ENCODE measurements around the gene TECTB. TPM values are rescaled to one million over a fixed set of nuclear protein-coding genes. Genes with fewer than 3 reads are reported as not detected.

Gene TECTB
- total RNA-seq, 2 experiments from 2014 or later: not detected

DNA sequence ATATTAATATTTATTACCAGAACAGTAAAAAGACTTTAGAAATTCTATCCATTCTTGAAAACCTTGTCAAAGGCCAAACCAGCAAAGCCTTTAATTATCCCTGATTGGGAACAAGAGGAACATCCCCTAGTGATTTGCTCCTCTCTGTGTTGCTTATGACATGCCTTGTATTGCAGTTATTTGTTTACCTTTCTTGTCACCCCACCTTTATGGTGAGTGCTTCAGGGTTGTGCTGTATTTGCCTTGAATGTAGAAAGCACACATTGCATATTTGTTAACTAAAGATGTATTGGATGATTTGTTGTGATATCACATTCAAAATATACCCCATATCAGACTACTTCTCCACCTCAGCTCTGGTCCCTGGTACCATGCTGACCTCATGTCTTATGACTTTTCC, 23.5 kb upstream of the TECTB start:
- H3K9me3 ChIP-seq (ENCODE audit: control insufficient read depth in 1 of 2, insufficient read depth in 1 of 2, low read length in 2 of 2): no peaks in the 10 kb centered on the region
- H3K27ac ChIP-seq (ENCODE audit: low read depth in 1 of 2, low read length in 2 of 2): no peak overlapping the region
- Mint-ChIP-seq H3K9me3 (no peaks in the 10 kb centered on the region), H3K27ac (no peak overlapping the region), H3K27me3 (no peaks in the 10 kb centered on the region), H3K36me3 (ENCODE audit: low read depth) (no peaks in the 10 kb centered on the region), H3K4me1 (ENCODE audit: low read depth) (no peaks in the 10 kb centered on the region), H3K4me3 (no peak overlapping the region)
- H3K36me3 ChIP-seq (ENCODE audit: insufficient read depth, low read length): no peaks in the 10 kb centered on the region
- no peaks in the 10 kb centered on the region for H3K27me3 ChIP-seq (ENCODE audit: control insufficient read depth in 1 of 2, insufficient read depth in 2 of 2, low read length in 2 of 2)
- no peak for TF ChIP-seq CTCF (IDR thresholded peaks at IDR 0.05)
- intact Hi-C loops (cut with DNase I, micrococcal nuclease): no loop called here
- ATAC-seq (ENCODE audit: poor library complexity) (no peak), DNase-seq (no peak)
- CTCF ChIA-PET: no interaction called here
- no peak overlapping the region for H3K4me3 ChIP-seq (ENCODE audit: low read length)
- POLR2A ChIA-PET: no interaction called here
- H3K4me1 ChIP-seq (ENCODE audit: insufficient read depth, low read length): no peaks in the 10 kb centered on the region

DNA sequence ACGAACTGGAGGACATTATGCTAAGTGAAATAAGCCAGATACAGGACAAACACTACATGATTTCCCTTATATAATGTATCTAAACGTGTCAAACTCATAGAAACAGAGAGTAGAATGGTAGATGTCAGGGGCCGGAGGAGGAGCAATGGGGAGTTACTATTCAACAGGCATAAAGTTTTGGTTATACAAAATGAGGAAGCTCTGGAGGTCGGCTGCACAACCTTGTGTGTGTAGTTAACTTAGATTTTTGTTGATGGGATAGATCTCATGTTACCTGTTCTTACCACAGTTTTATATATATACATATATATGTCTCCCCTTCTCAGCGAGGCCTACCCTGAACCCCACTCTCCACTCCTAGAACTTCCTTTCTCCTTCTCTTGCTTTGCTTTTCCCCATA, 22.4 kb upstream of the TECTB start:
- Histone ChIP-seq H3K4me1 (ENCODE audit: insufficient read depth, low read length) (no peaks in the 10 kb centered on the region), H3K27me3 (ENCODE audit: control insufficient read depth in 1 of 2, insufficient read depth in 2 of 2, low read length in 2 of 2) (no peaks in the 10 kb centered on the region), H3K9me3 (ENCODE audit: control insufficient read depth in 1 of 2, insufficient read depth in 1 of 2, low read length in 2 of 2) (no peaks in the 10 kb centered on the region), H3K4me3 (ENCODE audit: low read length) (no peak overlapping the region), H3K27ac (ENCODE audit: low read depth in 1 of 2, low read length in 2 of 2) (no peak overlapping the region), H3K36me3 (ENCODE audit: insufficient read depth, low read length) (no peaks in the 10 kb centered on the region)
- no peak for ATAC-seq (ENCODE audit: poor library complexity)
- no peak for DNase-seq
- ChIA-PET POLR2A (no interaction called here), CTCF (no interaction called here)
- H3K9me3 Mint-ChIP-seq: no peaks in the 10 kb centered on the region
- intact Hi-C loops (cut with DNase I, micrococcal nuclease): no loop called here
- H3K4me1 Mint-ChIP-seq (ENCODE audit: low read depth): no peaks in the 10 kb centered on the region
- TF ChIP-seq CTCF (IDR thresholded peaks at IDR 0.05): no peak
- H3K36me3 Mint-ChIP-seq (ENCODE audit: low read depth): no peaks in the 10 kb centered on the region
- no peak overlapping the region for H3K4me3 Mint-ChIP-seq
- H3K27me3 Mint-ChIP-seq: no peaks in the 10 kb centered on the region
- no peak overlapping the region for H3K27ac Mint-ChIP-seq

GRCh38 chr10:112261281-112261822, 21.8 kb upstream of the TECTB start:
- Mint-ChIP-seq H3K9me3 (no peaks in the 10 kb centered on the region), H3K4me1 (ENCODE audit: low read depth) (no peaks in the 10 kb centered on the region), H3K4me3 (no peak overlapping the region), H3K36me3 (ENCODE audit: low read depth) (no peaks in the 10 kb centered on the region), H3K27ac (no peak overlapping the region), H3K27me3 (no peaks in the 10 kb centered on the region)
- H3K4me3 ChIP-seq (ENCODE audit: low read length): no peak overlapping the region
- H3K9me3 ChIP-seq (ENCODE audit: control insufficient read depth in 1 of 2, insufficient read depth in 1 of 2, low read length in 2 of 2): no peaks in the 10 kb centered on the region
- H3K27me3 ChIP-seq (ENCODE audit: control insufficient read depth in 1 of 2, insufficient read depth in 2 of 2, low read length in 2 of 2): no peaks in the 10 kb centered on the region
- ATAC-seq (ENCODE audit: poor library complexity) (no peak), DNase-seq (no peak)
- intact Hi-C loops (cut with DNase I, micrococcal nuclease): no loop called here
- TF ChIP-seq CTCF (IDR thresholded peaks at IDR 0.05): no peak
- ChIA-PET CTCF (no interaction called here), POLR2A (no interaction called here)
- H3K36me3 ChIP-seq (ENCODE audit: insufficient read depth, low read length): no peaks in the 10 kb centered on the region
- no peaks in the 10 kb centered on the region for H3K4me1 ChIP-seq (ENCODE audit: insufficient read depth, low read length)
- H3K27ac ChIP-seq (ENCODE audit: low read depth in 1 of 2, low read length in 2 of 2): no peak overlapping the region
